Stimulated activated naive CD8-positive, alpha-beta T cell treated with anti-CD3 and anti-CD28 coated beads, Interleukin-15, amount 100 ng/mL, for 72 hours (primary cell): ENCODE measurements around the gene RRP36.
A peak's percentile ranks its signal among the peaks of the same experiment; 100 is the strongest.

Source experiments
- ATAC-seq: fragments of 150-1000 bp; cut with Tn5 transposase; 2 replicates; pipeline ENCODE4 v1.10.0; 2021; ENCODE audit warnings: mild to moderate bottlenecking, moderate library complexity
- DNase-seq, 2 donors: peaks; one replicate each; pipeline ENCODE4 v3.0.0; 2021 to 2022
- H3K27ac Mint-ChIP-seq, 2 donors: one replicate each; pipeline ENCODE4 v1.8.0; 2022; ENCODE audit warnings: mild to moderate bottlenecking in 2 of 2, mixed read lengths in 2 of 2, moderate library complexity in 2 of 2
- H3K27me3 Mint-ChIP-seq: one replicate; pipeline ENCODE4 v1.8.0; 2022; ENCODE audit warnings: mixed read lengths
- H3K4me1 Mint-ChIP-seq: one replicate; pipeline ENCODE4 v1.8.0; 2022; ENCODE audit warnings: mild to moderate bottlenecking, mixed read lengths
- H3K4me3 Mint-ChIP-seq, 2 donors: one replicate each; pipeline ENCODE4 v1.8.0; 2022; ENCODE audit warnings: mild to moderate bottlenecking in 2 of 2, mixed read lengths in 2 of 2, moderate library complexity in 1 of 2
- H3K9me3 Mint-ChIP-seq, 2 donors: one replicate each; pipeline ENCODE4 v1.8.0; 2022; ENCODE audit warnings: mixed read lengths in 2 of 2

RRP36 gene

DNA sequence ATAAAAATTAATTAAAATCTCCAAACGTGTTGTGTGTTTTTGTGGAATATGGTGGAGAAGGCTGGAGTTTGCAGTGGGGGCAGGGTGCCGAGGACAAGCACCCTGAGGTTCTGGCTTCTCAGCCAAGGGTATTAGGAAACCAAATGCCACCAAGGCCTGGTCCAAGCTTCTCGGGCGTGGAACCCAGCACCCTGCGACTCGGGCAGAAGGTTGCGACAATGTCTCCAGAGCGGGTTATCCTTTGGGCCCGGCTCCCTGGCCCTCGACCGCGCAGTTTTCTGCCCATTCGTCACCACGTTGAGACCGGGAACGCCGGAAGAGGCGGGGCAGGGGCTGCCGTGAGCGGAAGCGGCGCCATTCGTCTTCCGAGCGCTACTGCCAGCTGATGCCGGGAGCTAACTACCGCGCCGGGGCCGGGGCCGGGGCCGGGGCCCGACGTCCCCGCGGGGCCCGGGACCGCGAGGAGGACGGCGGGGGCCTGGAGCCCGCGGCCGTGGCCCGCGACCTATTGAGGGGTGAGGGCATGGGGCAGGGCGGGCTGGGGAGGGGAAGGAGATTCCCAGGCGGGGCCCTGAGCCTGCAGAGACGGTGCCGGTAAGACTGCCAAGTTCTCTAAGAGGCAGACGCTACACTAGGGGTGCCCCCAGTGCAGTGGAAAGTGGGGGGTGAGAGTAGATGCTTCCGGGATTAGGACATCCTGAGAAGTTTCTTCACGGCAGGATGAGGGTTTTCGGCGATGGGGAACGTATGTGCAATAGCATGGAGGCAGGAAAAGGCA is at the start of gene RRP36:
RRP36 (plus strand) TSS at position 354 of the 778 bp plus-strand sequence; CDS start at position 386, 32 bp downstream.
- ATAC-seq = peak; percentile 85
- DNase-seq = peak; percentile 46 to 55
- H3K27me3 Mint-ChIP-seq = no peaks in the 10 kb centered on the region
- no peaks in the 10 kb centered on the region for H3K9me3 Mint-ChIP-seq
- H3K4me3 Mint-ChIP-seq = peak within 1 kb of the TSS; percentile 93 to 95
- peak within 1 kb of the TSS; percentile 86 to 89 for H3K27ac Mint-ChIP-seq
- H3K4me1 Mint-ChIP-seq = peaks cover 54% of the 10 kb centered on the region

DNA sequence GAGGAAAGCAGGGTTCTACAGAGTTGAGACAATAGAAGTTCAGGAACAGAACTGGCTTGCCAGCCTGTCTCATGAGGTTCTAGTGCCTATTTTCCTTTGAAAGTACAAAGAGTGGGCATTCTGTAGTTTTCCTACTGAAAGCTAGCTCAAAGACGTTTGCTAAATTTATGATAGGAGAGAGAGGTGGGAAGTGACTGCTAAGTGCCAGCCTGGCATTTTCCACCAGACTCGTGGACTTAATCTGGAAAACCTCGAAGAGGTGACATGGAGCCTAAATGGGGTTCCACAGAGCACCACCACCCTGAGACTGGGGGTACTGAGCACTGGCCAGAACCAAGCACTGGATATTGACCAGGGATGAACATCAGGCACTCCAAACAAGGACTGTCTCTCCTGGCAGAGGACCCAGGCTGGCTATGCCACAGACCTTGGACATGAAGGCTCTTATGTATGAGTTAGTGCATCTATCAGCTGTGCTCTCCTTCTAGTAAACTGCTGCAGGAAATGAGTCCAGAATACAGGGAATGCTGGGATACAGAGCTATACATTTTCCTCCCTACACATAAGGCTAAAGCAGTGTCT is 49.6 kb upstream of the RRP36 start:
- no peak for DNase-seq
- peaks cover 46% of the 10 kb centered on the region for H3K4me1 Mint-ChIP-seq
- H3K27me3 Mint-ChIP-seq = no peaks in the 10 kb centered on the region
- H3K4me3 Mint-ChIP-seq = no peak overlapping the region
- H3K27ac Mint-ChIP-seq = no peak overlapping the region
- no peaks in the 10 kb centered on the region for H3K9me3 Mint-ChIP-seq
- no peak for ATAC-seq

DNA sequence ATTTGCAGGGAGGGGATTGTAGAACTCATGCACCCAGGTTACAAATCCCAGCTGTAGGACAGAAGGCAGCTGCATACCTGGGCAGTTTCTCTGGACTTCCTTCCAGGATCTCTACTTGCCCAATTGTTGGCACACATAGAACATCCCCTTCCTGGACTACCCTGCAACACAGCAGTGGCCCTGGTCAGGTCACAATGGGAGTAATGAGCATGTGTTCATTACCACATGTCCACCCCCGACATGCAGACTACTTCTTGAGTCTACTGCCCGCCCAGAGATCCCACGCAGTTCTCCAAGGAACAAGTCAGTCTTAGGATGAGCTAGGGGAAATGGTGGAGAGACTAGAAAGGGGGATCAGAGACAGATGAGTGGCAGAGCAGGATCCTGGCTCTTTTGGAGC is 47.5 kb upstream of the RRP36 start:
- Mint-ChIP-seq H3K9me3 (no peaks in the 10 kb centered on the region), H3K27me3 (no peaks in the 10 kb centered on the region), H3K4me1 (peaks cover 58% of the 10 kb centered on the region), H3K27ac (peak overlapping the region in 1 of 2 donors; percentile 34), H3K4me3 (no peak overlapping the region)
- DNase-seq = no peak
- ATAC-seq = no peak

- Mint-ChIP-seq H3K27me3 (no peaks in the 10 kb centered on the region), H3K9me3 (no peaks in the 10 kb centered on the region), H3K27ac (no peak overlapping the region), H3K4me3 (no peak overlapping the region), H3K4me1 (peaks cover 68% of the 10 kb centered on the region)
- ATAC-seq (no peak), DNase-seq (no peak)
These were observed 46.4 kb upstream of the RRP36 start for GRCh38 chr6:42974919-42975505.

DNA sequence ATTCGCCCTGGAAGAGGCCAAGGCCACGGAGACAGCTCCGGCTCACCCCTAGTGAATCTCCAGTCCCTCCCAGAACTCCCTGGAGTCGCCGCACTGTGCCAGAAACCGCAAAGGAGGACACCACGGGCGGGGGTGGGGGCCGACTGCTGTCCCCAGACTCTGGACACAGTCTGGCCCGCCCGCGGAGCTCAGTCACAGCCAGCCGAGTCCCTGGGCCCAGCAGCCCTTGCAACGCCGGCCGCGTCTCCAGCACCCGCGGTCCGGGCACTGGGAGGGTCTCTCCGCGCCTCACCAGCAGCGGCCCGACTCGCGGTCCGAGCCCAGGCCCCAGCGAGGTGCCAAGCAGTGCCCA is 43.0 kb upstream of the RRP36 start:
- H3K4me3 Mint-ChIP-seq = peak overlapping the region; percentile 66 to 92
- peak in 1 of 2 donors; percentile 25 for DNase-seq
- H3K27ac Mint-ChIP-seq = peak overlapping the region; percentile 86 to 93
- H3K4me1 Mint-ChIP-seq = peaks cover 59% of the 10 kb centered on the region
- H3K27me3 Mint-ChIP-seq = no peaks in the 10 kb centered on the region
- no peaks in the 10 kb centered on the region for H3K9me3 Mint-ChIP-seq
- ATAC-seq = no peak

- Mint-ChIP-seq H3K27me3 (no peaks in the 10 kb centered on the region), H3K9me3 (no peaks in the 10 kb centered on the region), H3K4me1 (peaks cover 64% of the 10 kb centered on the region), H3K27ac (peak within 1 kb of the TSS; percentile 94 to 97), H3K4me3 (peak within 1 kb of the TSS; percentile 93 to 96)
- peak; percentile 97 for ATAC-seq
- DNase-seq = peak; percentile 93
These were observed 42.4 kb upstream of the RRP36 start, which contains the start of gene PEX6 for GRCh38 chr6:42978839-42979522. Gene PEX6, minus strand, starts transcription at chr6:42979181. Its CDS starts 31 bp downstream, at chr6:42979150.

- ATAC-seq (peak; percentile 23), DNase-seq (no peak)
- Mint-ChIP-seq H3K4me3 (peak overlapping the region; percentile 93 to 96), H3K9me3 (no peaks in the 10 kb centered on the region), H3K27me3 (no peaks in the 10 kb centered on the region), H3K27ac (peak overlapping the region; percentile 94 to 97), H3K4me1 (peaks cover 63% of the 10 kb centered on the region)
These were observed 41.8 kb upstream of the RRP36 start for GRCh38 chr6:42979523-42980177.

GRCh38 chr6:42981836-42982235 is 39.6 kb upstream of the RRP36 start:
- ATAC-seq (no peak), DNase-seq (no peak)
- Mint-ChIP-seq H3K9me3 (no peaks in the 10 kb centered on the region), H3K27ac (no peak overlapping the region), H3K27me3 (no peaks in the 10 kb centered on the region), H3K4me1 (peaks cover 61% of the 10 kb centered on the region), H3K4me3 (no peak overlapping the region)

- Mint-ChIP-seq H3K9me3 (no peaks in the 10 kb centered on the region), H3K4me1 (peaks cover 62% of the 10 kb centered on the region), H3K27ac (peak within 1 kb of the TSS; percentile 94), H3K4me3 (peak within 1 kb of the TSS; percentile 92), H3K27me3 (no peaks in the 10 kb centered on the region)
- ATAC-seq (peak; percentile 94), DNase-seq (peak; percentile 95 to 98)
These were observed 37.2 kb upstream of the RRP36 start, which contains the start of gene PPP2R5D for GRCh38 chr6:42984001-42984923. Gene PPP2R5D, plus strand, starts transcription at chr6:42984570. Its CDS starts 108 bp downstream, at chr6:42984678.

DNA sequence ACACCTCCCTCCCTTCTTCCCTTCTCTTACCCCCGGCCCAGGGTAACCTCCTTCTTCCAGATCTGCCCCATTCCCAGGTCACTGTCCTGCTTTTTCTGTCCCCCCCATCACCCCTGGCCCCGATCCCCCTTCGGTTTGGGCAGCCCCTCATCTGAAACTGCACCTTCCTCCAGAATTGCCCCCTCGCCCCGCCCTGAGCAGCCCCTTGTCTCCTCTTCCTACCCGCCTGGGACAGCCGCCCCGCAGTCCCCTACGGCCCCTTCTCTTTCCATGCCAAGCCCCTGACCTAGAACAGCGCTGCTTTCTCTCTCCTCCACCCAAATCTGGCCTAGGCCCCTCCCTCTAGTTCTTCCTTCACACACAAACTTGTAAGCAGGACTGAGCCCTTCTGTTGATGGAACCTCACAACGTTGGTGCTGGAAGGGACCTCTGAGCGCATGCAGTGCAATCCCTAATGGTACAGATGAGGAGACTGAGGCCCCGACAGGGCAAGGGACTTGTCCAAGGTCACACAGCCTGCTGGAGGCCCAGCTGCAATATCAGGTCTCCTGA is 36.4 kb upstream of the RRP36 start:
- ATAC-seq (no peak), DNase-seq (no peak)
- H3K27me3 Mint-ChIP-seq = no peaks in the 10 kb centered on the region
- peak overlapping the region; percentile 71 to 94 for H3K27ac Mint-ChIP-seq
- peaks cover 56% of the 10 kb centered on the region for H3K4me1 Mint-ChIP-seq
- H3K4me3 Mint-ChIP-seq = peak overlapping the region; percentile 92
- no peaks in the 10 kb centered on the region for H3K9me3 Mint-ChIP-seq

DNA sequence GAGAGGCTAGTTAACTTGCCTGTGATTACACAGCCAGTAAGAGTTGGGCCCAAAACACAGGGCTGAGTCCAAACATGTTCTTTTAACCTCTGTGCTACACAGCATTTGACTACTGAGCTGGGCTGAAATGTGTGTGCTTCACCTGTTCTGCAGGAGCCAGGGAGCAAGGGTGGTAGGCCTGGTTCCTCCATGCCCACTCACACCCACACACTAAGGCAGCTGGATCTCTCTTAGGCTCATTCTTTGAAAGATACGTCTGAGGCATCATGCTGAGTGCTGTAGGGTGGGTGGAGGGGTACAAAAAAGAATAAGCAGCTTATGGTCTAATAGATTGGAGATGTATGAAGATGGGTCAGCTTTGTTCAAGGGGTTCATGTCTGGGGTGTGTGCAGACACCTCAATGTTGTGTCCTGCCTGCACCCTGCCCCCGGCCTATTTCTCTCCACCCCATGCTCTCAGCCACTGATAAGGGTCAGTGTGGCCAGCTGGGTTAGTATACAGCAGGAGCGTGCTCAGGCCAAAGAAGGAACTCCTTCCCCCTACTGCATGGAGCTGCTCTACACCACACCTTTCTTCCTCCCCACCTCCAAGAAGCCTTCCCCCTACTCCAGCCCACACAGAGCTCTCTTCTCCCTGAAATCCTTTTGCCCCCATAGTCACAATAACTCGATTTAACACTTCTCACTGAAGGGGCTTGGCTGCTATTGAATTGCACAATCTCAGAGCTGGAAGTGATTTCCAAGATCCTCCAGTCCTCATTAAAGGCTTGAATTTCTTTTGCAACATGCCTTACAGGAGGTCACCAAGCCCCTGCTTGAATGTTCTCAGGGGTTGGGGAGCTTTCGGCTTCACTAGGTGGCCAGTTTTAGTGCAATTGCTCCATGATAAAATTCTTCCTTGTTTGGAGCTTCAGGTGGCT is 33.6 kb upstream of the RRP36 start:
- DNase-seq = no peak
- no peak overlapping the region for H3K27ac Mint-ChIP-seq
- peaks cover 50% of the 10 kb centered on the region for H3K4me1 Mint-ChIP-seq
- H3K27me3 Mint-ChIP-seq = no peaks in the 10 kb centered on the region
- H3K4me3 Mint-ChIP-seq = no peak overlapping the region
- no peak for ATAC-seq
- no peaks in the 10 kb centered on the region for H3K9me3 Mint-ChIP-seq

DNA sequence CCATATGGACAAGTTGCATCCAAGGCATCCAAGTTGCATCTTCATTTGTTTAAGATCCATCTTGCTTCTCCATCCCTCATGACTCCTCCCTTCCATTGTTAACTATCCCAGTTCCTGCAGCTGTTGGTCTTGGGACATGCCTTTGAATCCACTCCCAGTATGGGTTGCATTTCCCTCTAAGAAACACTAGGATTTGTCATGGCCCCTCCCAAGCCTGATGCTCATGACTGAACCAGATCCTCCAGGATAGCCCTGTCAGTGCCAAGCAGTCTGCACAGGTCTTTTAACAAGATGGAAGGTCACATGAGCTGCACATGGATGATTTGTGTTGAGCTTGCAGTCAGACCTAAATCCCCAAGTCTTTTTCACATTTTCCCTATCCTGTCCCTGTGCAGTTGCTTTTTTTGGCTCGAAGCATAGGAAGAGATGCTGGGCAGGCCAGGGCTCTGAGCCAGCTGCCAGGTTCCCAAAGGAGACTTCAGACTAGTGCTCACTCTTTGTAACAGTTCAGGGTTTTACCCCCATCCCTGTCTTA is 32.9 kb upstream of the RRP36 start:
- H3K9me3 Mint-ChIP-seq = no peaks in the 10 kb centered on the region
- ATAC-seq (no peak), DNase-seq (no peak)
- no peak overlapping the region for H3K4me3 Mint-ChIP-seq
- no peaks in the 10 kb centered on the region for H3K27me3 Mint-ChIP-seq
- no peak overlapping the region for H3K27ac Mint-ChIP-seq
- peaks cover 48% of the 10 kb centered on the region for H3K4me1 Mint-ChIP-seq

DNA sequence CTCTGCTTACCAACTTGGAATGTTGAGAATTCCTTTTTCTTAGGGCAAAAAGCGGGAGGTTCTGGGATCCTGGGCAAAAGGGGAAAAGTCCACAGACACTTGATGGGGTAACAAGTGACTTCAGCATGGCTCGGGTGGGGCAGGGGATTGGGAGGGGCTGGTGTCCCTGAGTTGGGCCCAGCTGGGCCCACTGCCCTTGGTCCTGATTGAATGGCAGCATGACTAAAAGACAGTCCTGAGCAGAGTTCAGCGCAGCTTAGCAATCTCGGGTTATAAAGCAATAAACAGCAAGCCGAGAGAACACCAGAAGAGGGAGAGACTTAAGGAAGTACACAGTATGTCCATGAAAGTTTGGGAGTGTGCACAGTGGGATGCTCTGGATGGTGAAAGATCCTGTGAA is 31.5 kb upstream of the RRP36 start:
- Mint-ChIP-seq H3K27ac (no peak overlapping the region), H3K27me3 (no peaks in the 10 kb centered on the region), H3K9me3 (no peaks in the 10 kb centered on the region), H3K4me3 (no peak overlapping the region), H3K4me1 (peaks cover 45% of the 10 kb centered on the region)
- ATAC-seq = no peak
- DNase-seq = no peak
